OCI-LY1 (cell line): ENCODE data around the gene CHCHD6.

Source experiments
- H2AFZ ChIP-seq: fragments of 200-600 bp; sonication (generic), shearing (Covaris generic); 2 replicates; pipeline ENCODE4 v1.6.0; 2014; ENCODE audit warnings: antibody characterized with exemption, mild to moderate bottlenecking, low read length
- H3F3A ChIP-seq: fragments of 200-600 bp; sonication (generic), shearing (Covaris generic); 2 replicates; pipeline ENCODE4 v1.6.0; 2014; ENCODE audit warnings: mild to moderate bottlenecking, antibody characterized with exemption, low read length, moderate library complexity; ENCODE audit not compliant: insufficient read depth
- H3K27ac ChIP-seq: fragments of 200-600 bp; sonication (generic); 2 replicates; pipeline ENCODE4 v1.5.1; 2014; ENCODE audit warnings: low read length, mixed run types, mild to moderate bottlenecking, low read depth; ENCODE audit not compliant: poor library complexity, severe bottlenecking
- H3K27me3 ChIP-seq: fragments of 200-600 bp; sonication (generic); 2 replicates; pipeline ENCODE4 v1.6.0; 2014; ENCODE audit warnings: antibody characterized with exemption, mild to moderate bottlenecking, low read length, moderate library complexity; ENCODE audit not compliant: insufficient read depth
- H3K36me3 ChIP-seq: fragments of 200-600 bp; sonication (generic); 2 replicates; pipeline ENCODE4 v1.6.1; 2014; ENCODE audit warnings: mild to moderate bottlenecking, antibody characterized with exemption, low read length, moderate library complexity, mixed read lengths; ENCODE audit not compliant: insufficient read depth
- H3K4me1 ChIP-seq: fragments of 200-600 bp; sonication (generic); 2 replicates; pipeline ENCODE4 v1.5.1; 2014; ENCODE audit warnings: mild to moderate bottlenecking, low read length, moderate library complexity; ENCODE audit not compliant: insufficient read depth, severe bottlenecking
- H3K4me2 ChIP-seq: fragments of 200-600 bp; sonication (generic), shearing (Covaris generic); 2 replicates; pipeline ENCODE4 v1.6.1; 2014; ENCODE audit warnings: low read length
- H3K4me3 ChIP-seq: fragments of 200-600 bp; sonication (generic); 2 replicates; pipeline ENCODE4 v1.5.1; 2014; ENCODE audit warnings: low read length, low read depth, mild to moderate bottlenecking, mixed read lengths; ENCODE audit not compliant: poor library complexity, severe bottlenecking
- H3K79me2 ChIP-seq: fragments of 200-600 bp; shearing (Covaris generic); 2 replicates; pipeline ENCODE4 v1.6.1; 2016; ENCODE audit warnings: mixed run types, low read length, mixed read lengths; ENCODE audit not compliant: insufficient read depth
- H3K9ac ChIP-seq: fragments of 200-600 bp; sonication (generic), shearing (Covaris generic); 2 replicates; pipeline ENCODE4 v1.6.1; 2014; ENCODE audit warnings: mild to moderate bottlenecking, low read length, mixed read lengths
- H3K9me2 ChIP-seq: fragments of 200-600 bp; sonication (generic), shearing (Covaris generic); 2 replicates; pipeline ENCODE4 v1.6.1; 2014; ENCODE audit warnings: low read depth, mild to moderate bottlenecking, low read length, mixed read lengths
- H3K9me3 ChIP-seq: fragments of 200-600 bp; shearing (Covaris generic); 2 replicates; pipeline ENCODE4 v1.6.1; 2014; ENCODE audit warnings: low read length, mixed read lengths
- H4K20me1 ChIP-seq: fragments of 200-600 bp; sonication (generic), shearing (Covaris generic); 2 replicates; pipeline ENCODE4 v1.6.0; 2016; ENCODE audit warnings: mild to moderate bottlenecking, low read length; ENCODE audit not compliant: insufficient read depth
- CTCF ChIP-seq: fragments of 200-600 bp; sonication (generic), shearing (Covaris generic); IDR thresholded peaks from 2 replicates; pipeline ENCODE4 v1.5.1; 2017; ENCODE audit warnings: mild to moderate bottlenecking, antibody characterized with exemption, low read length, moderate library complexity, mixed read lengths
- EZH2 ChIP-seq: fragments of 200-600 bp; sonication (generic), shearing (Covaris generic); IDR thresholded peaks from 2 replicates; pipeline ENCODE4 v1.8.0; 2017; ENCODE audit warnings: borderline replicate concordance, mixed run types, mild to moderate bottlenecking, antibody characterized with exemption, low read length, moderate library complexity, mixed read lengths

Gene CHCHD6

GRCh38 chr3:126923423-126923822 is 219.4 kb downstream of the CHCHD6 start:
- Histone ChIP-seq H3K36me3 (no peaks in the 10 kb centered on the region), H3K9me2 (no peaks in the 10 kb centered on the region), H3K4me2 (no peak overlapping the region)

GRCh38 chr3:126923895-126924294 is 219.9 kb downstream of the CHCHD6 start:
- Histone ChIP-seq H3F3A (no peaks in the 10 kb centered on the region), H3K27me3 (no peaks in the 10 kb centered on the region), H4K20me1 (no peaks in the 10 kb centered on the region), H3K79me2 (no peaks in the 10 kb centered on the region), H3K9me2 (no peaks in the 10 kb centered on the region), H3K27ac (no peak overlapping the region), H3K9ac (no peak overlapping the region), H3K4me3 (no peak overlapping the region), H2AFZ (no peak overlapping the region), H3K9me3 (no peaks in the 10 kb centered on the region), H3K4me1 (no peaks in the 10 kb centered on the region), H3K4me2 (no peak overlapping the region), H3K36me3 (no peaks in the 10 kb centered on the region)
- TF ChIP-seq EZH2 = no peak
- TF ChIP-seq CTCF = no peak

More at GRCh38 chr3:126923423-126923822, 219.4 kb downstream of the CHCHD6 start:
- Histone ChIP-seq H3K79me2 (no peaks in the 10 kb centered on the region), H4K20me1 (no peaks in the 10 kb centered on the region), H3K4me3 (no peak overlapping the region), H3K9me3 (no peaks in the 10 kb centered on the region), H3F3A (no peaks in the 10 kb centered on the region), H2AFZ (no peak overlapping the region), H3K27ac (no peak overlapping the region), H3K9ac (no peak overlapping the region), H3K27me3 (no peaks in the 10 kb centered on the region), H3K4me1 (no peaks in the 10 kb centered on the region)
- TF ChIP-seq EZH2 = no peak
- no peak for TF ChIP-seq CTCF

DNA sequence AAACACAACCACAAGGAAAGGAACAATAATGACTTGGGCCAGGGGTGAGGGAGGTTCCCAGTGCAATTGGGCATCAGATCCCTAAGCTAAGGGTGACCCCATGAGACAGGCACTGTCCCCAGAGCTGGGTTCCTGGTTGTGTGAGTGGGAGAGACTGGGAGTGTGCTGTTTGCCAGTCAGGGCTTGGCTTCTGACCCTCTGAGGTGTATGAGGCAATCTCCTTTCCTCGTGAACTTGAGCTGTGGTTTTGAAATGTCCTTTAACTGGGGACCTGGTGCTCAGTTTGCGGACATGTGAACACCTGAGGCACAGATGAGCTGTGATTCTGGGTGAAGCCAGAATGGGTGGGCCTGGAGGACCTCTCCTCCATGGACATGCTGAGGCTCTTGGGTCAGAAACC is 220.4 kb downstream of the CHCHD6 start:
- Histone ChIP-seq H3K27me3 (no peaks in the 10 kb centered on the region), H3K27ac (no peak overlapping the region), H3K79me2 (no peaks in the 10 kb centered on the region), H2AFZ (no peak overlapping the region), H3K4me3 (no peak overlapping the region), H3K4me2 (no peak overlapping the region), H3K4me1 (no peaks in the 10 kb centered on the region), H3F3A (no peaks in the 10 kb centered on the region), H3K9me3 (no peaks in the 10 kb centered on the region), H4K20me1 (no peaks in the 10 kb centered on the region), H3K9me2 (no peaks in the 10 kb centered on the region), H3K36me3 (no peaks in the 10 kb centered on the region), H3K9ac (no peak overlapping the region)
- no peak for TF ChIP-seq CTCF
- no peak for TF ChIP-seq EZH2
